ENCODE data around the gene ESR2. TPM values are rescaled to one million over a fixed set of nuclear protein-coding genes. Genes with fewer than 3 reads are reported as not detected.

ESR2 gene
- total and polyA plus RNA-seq, 2 experiments from 2014 or later: 0.50 to 0.86 TPM

- peaks cover 7% of the 10 kb centered on the region for H3K36me3 ChIP-seq
- no peak overlapping the region for H3K27ac ChIP-seq
- H3K4me1 ChIP-seq (ENCODE audit: low read depth): peaks cover under 1% of the 10 kb centered on the region
- no peak for DNase-seq (ENCODE audit: low read depth in 1 of 2, low spot score in 1 of 2)
- H3K9me3 ChIP-seq (ENCODE audit: low read depth): no peaks in the 10 kb centered on the region
- no peaks in the 10 kb centered on the region for H3K27me3 ChIP-seq
- no peak for TF ChIP-seq CTCF (IDR thresholded peaks at IDR 0.05; ENCODE audit: low read depth, low read length)
- no peak overlapping the region for H3K4me3 ChIP-seq
These were observed 124.0 kb downstream of the ESR2 start for GRCh38 chr14:64170181-64170580.

- H3K36me3 ChIP-seq: no peaks in the 10 kb centered on the region
- peak; percentile 5 for TF ChIP-seq CTCF (IDR thresholded peaks at IDR 0.05; ENCODE audit: low read depth, low read length)
- H3K9me3 ChIP-seq (ENCODE audit: low read depth): no peaks in the 10 kb centered on the region
- H3K27ac ChIP-seq: no peak overlapping the region
- no peak overlapping the region for H3K4me3 ChIP-seq
- H3K27me3 ChIP-seq: no peaks in the 10 kb centered on the region
- no peaks in the 10 kb centered on the region for H3K4me1 ChIP-seq (ENCODE audit: low read depth)
- DNase-seq (ENCODE audit: low read depth in 1 of 2, low spot score in 1 of 2): peak in 1 of 2 donors; percentile 9
These were observed 134.6 kb downstream of the ESR2 start for GRCh38 chr14:64159588-64159987.

DNA sequence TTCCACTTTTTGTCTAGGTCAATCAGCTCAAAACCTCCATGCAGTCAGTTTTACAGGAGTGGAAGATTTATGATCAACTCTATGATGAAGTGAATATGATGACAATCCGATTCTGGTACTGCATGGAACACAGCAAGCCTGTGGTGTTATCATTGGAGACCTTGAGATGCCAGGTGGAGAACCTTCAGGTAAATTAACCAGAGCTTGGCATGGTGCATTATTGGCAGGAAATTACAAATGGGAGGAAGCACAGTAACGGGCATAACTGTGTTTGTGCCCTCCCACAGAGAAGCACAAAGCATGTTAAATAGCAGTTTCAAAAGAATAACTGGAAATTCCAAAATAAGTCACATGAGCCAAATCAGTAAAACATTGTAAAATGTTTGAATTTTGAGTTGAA is 135.6 kb downstream of the ESR2 start:
- Histone ChIP-seq H3K4me3 (no peak overlapping the region), H3K36me3 (no peaks in the 10 kb centered on the region), H3K9me3 (ENCODE audit: low read depth) (no peaks in the 10 kb centered on the region), H3K27ac (no peak overlapping the region), H3K4me1 (ENCODE audit: low read depth) (no peaks in the 10 kb centered on the region), H3K27me3 (no peaks in the 10 kb centered on the region)
- no peak for TF ChIP-seq CTCF (IDR thresholded peaks at IDR 0.05; ENCODE audit: low read depth, low read length)
- no peak for DNase-seq (ENCODE audit: low read depth in 1 of 2, low spot score in 1 of 2)

DNA sequence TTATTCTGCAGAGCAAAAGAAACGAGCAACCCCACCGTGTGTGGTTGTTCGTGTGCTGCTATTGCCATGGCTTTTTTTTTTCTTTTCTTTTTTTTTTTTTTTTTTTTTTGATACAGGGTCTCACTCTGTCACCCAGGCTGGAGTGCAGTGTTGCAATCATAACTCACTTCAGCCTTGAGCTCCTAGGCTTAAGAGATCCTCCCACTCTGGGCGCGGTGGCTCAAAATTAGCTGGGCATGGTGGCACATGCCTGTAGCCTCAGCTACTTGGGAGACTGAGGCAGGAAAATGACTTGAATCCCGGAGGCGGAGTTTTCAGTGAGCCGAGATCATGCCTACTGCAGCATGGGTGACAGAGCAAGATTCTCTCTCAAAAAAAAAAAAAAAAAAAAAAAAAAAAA is 144.2 kb downstream of the ESR2 start:
- no peak for DNase-seq (ENCODE audit: low read depth in 1 of 2, low spot score in 1 of 2)
- Histone ChIP-seq H3K9me3 (ENCODE audit: low read depth) (no peaks in the 10 kb centered on the region), H3K27me3 (no peaks in the 10 kb centered on the region), H3K4me3 (no peak overlapping the region), H3K36me3 (no peaks in the 10 kb centered on the region), H3K4me1 (ENCODE audit: low read depth) (no peaks in the 10 kb centered on the region), H3K27ac (no peak overlapping the region)
- no peak for TF ChIP-seq CTCF (IDR thresholded peaks at IDR 0.05; ENCODE audit: low read depth, low read length)

- H3K36me3 ChIP-seq: peaks cover 15% of the 10 kb centered on the region
- H3K4me1 ChIP-seq (ENCODE audit: low read depth): no peaks in the 10 kb centered on the region
- H3K9me3 ChIP-seq (ENCODE audit: low read depth): no peaks in the 10 kb centered on the region
- H3K27ac ChIP-seq: no peak overlapping the region
- no peaks in the 10 kb centered on the region for H3K27me3 ChIP-seq
- DNase-seq (ENCODE audit: low read depth in 1 of 2, low spot score in 1 of 2): peak in 1 of 2 donors; percentile 32
- H3K4me3 ChIP-seq: no peak overlapping the region
- TF ChIP-seq CTCF (IDR thresholded peaks at IDR 0.05; ENCODE audit: low read depth, low read length): no peak
These were observed 146.9 kb downstream of the ESR2 start for GRCh38 chr14:64147126-64147790.

Measured in cardiac muscle cell (in vitro differentiated cells and primary cell).